Left lung (tissue), 10 donors: ENCODE results near the gene KSR2. TPM values are rescaled to one million over a fixed set of nuclear protein-coding genes. Genes with fewer than 3 reads are reported as not detected.

Source experiments
- ATAC-seq: fragments of 200-7000 bp; cut with Tn5 transposase; one replicate; pipeline ENCODE4 v1.9.1; 2020; ENCODE audit warnings: moderate library complexity
- DNase-seq, 4 donors: peaks; one replicate each; pipeline ENCODE4 v3.0.0-alpha.2; 2013 to 2020
- H3K27ac ChIP-seq, 2 donors: fragments of 200-600 bp; sonication (generic) in 1 of 2; one replicate each; pipeline versions ENCODE4 v1.5.0 to v1.8.0; 2020 to 2021
- H3K27me3 ChIP-seq, 2 donors: fragments of 200-600 bp; sonication (generic) in 1 of 2; one replicate each; pipeline versions ENCODE4 v1.5.0 to v1.8.0; 2020 to 2021
- H3K36me3 ChIP-seq, 2 donors: fragments of 200-600 bp; sonication (generic) in 1 of 2; one replicate each; pipeline versions ENCODE4 v1.5.0 to v1.8.0; 2020 to 2021
- H3K4me1 ChIP-seq, 2 donors: fragments of 200-600 bp; one replicate each; pipeline ENCODE4 v1.8.0; 2021
- H3K4me3 ChIP-seq, 2 donors: fragments of 200-600 bp; sonication (generic) in 1 of 2; one replicate each; pipeline versions ENCODE4 v1.5.0 to v1.8.0; 2020 to 2021; ENCODE audit warnings: mild to moderate bottlenecking in 1 of 2
- H3K9me3 ChIP-seq, 2 donors: fragments of 200-600 bp; sonication (generic) in 1 of 2; one replicate each; pipeline versions ENCODE4 v1.5.0 to v1.8.0; 2020 to 2021
- intact Hi-C, 2 donors: fragments of 100-400 bp; cut with DNase I; formaldehyde crosslinking; loops; one replicate each; pipeline versions ENCODE4 v1.11.2 to v1.14.2; 2022
- polyA plus RNA-seq, 6 donors: library from polyadenylated mRNA; unstranded; fragments of 120-200 nt; gene quantifications; one replicate each; pipeline ENCODE4 v1.2.1, GENCODE V29; 2013; ENCODE audit not compliant: insufficient read length in 6 of 6
- total RNA-seq, 2 donors: library from RNA; stranded (reverse); fragmentation: NEBNext Ultra II Directional; extraction: Animal tissue kit (Norgen Biotek cat#: 25700); gene quantifications; one replicate each; pipeline ENCODE4 v1.2.1, GENCODE V29; 2021
- TF ChIP-seq, protein P1 (sequence below), 2 donors: fragments of 200-600 bp; sonication (generic) in 1 of 2; IDR thresholded peaks; one replicate each; pipeline versions ENCODE4 v1.5.0 to v1.8.0; 2021; ENCODE audit warnings: antibody characterized with exemption in 2 of 2
- donor health status: DM: no; HTN: yes; CAD: no.
- donor health status: DM: no; HTN: no; CAD: no.

KSR2 gene
- total and polyA plus RNA-seq, 8 donors, result 0.28 to 1.4 (median 0.41) TPM

DNA sequence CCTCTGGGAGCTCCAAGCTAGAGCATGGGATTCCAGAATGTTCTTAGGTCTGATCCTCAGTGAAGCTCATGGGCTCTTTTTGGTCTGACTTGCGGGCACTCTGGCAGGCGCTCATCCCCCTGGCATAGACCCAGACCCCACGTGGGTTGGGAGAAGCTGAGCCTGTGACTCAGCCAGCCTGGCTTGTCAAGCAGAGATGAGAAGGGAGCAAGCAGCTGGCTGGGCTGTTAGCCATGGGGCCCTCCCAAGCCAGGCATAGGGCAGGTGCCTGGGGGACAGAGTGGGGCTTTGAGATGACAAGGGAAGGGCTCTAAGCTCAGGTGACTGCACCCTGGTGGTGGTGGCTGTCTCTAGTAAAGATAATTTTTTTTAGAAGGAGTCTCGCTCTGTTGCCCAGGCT, 527.0 kb downstream of the KSR2 start:
- Histone ChIP-seq H3K9me3 (no peaks in the 10 kb centered on the region), H3K4me1 (no peaks in the 10 kb centered on the region), H3K36me3 (no peaks in the 10 kb centered on the region), H3K27ac (no peak overlapping the region), H3K27me3 (no peaks in the 10 kb centered on the region), H3K4me3 (no peak overlapping the region)
- intact Hi-C loops, result no loop called here
- TF ChIP-seq, protein P1, sequence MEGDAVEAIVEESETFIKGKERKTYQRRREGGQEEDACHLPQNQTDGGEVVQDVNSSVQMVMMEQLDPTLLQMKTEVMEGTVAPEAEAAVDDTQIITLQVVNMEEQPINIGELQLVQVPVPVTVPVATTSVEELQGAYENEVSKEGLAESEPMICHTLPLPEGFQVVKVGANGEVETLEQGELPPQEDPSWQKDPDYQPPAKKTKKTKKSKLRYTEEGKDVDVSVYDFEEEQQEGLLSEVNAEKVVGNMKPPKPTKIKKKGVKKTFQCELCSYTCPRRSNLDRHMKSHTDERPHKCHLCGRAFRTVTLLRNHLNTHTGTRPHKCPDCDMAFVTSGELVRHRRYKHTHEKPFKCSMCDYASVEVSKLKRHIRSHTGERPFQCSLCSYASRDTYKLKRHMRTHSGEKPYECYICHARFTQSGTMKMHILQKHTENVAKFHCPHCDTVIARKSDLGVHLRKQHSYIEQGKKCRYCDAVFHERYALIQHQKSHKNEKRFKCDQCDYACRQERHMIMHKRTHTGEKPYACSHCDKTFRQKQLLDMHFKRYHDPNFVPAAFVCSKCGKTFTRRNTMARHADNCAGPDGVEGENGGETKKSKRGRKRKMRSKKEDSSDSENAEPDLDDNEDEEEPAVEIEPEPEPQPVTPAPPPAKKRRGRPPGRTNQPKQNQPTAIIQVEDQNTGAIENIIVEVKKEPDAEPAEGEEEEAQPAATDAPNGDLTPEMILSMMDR (IDR thresholded peaks at IDR 0.05), result no peak
- no peak for ATAC-seq
- peak in 1 of 4 donors; percentile 61 for DNase-seq

DNA sequence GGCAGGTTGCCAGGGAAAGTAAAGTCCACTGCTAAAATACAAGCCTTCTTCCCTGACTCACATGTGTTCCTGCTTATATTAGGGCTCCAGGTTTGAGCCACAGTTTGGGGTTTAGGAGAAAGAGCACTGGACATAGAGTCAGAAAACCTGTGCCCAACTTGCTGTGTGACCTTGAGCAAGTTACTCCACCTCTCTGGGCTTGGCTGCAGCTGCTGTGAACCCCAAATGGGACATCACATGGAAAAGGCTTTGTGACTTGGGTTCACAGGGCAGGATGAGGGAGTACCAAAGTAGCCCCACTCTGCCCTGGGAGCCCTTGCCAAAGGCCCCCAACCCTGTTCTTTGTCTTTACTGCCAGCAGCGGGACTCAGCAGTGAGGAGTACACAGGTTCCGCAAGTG, 528.4 kb downstream of the KSR2 start:
- no peaks in the 10 kb centered on the region for H3K36me3 ChIP-seq
- no peaks in the 10 kb centered on the region for H3K4me1 ChIP-seq
- ATAC-seq (no peak), DNase-seq (no peak)
- H3K4me3 ChIP-seq, result no peak overlapping the region
- H3K27ac ChIP-seq, result no peak overlapping the region
- no peaks in the 10 kb centered on the region for H3K9me3 ChIP-seq
- H3K27me3 ChIP-seq, result no peaks in the 10 kb centered on the region
- TF ChIP-seq, protein P1 (IDR thresholded peaks at IDR 0.05), result no peak
- intact Hi-C loops, result no loop called here

GRCh38 chr12:117439531-117440001, 529.2 kb downstream of the KSR2 start:
- TF ChIP-seq, protein P1 (IDR thresholded peaks at IDR 0.05), result no peak

DNA sequence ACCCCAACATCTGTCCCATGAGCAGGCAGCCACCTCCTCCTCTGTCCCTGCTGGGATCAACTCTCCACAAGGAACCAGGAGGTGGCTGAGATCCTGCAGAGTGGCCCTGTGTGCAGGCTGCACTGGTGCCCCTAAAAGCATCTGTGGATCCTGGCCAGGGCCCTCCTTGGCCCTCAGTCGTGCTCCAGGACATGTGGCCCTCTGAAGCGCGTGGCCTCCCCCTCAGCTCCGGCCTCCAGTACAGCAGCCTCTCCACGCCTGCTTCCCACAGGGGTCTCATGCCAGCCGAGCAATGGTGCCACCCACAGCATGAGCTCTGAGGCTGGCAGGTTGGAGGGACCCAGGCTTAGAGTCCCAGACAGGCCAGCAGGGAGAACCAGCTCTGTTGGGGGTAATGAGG, 530.0 kb downstream of the KSR2 start:
- H3K9me3 ChIP-seq, result no peaks in the 10 kb centered on the region
- H3K27me3 ChIP-seq, result no peaks in the 10 kb centered on the region
- TF ChIP-seq, protein P1 (IDR thresholded peaks at IDR 0.05), result no peak
- no peaks in the 10 kb centered on the region for H3K4me1 ChIP-seq
- no peak overlapping the region for H3K4me3 ChIP-seq
- DNase-seq, result no peak
- intact Hi-C loops, result no loop called here
- H3K27ac ChIP-seq, result no peak overlapping the region
- ATAC-seq, result no peak
- no peaks in the 10 kb centered on the region for H3K36me3 ChIP-seq

More at GRCh38 chr12:117439531-117440001, 529.2 kb downstream of the KSR2 start:
- DNase-seq (peak in 1 of 4 donors; percentile 65), ATAC-seq (no peak)
- Histone ChIP-seq H3K27ac (no peak overlapping the region), H3K27me3 (no peaks in the 10 kb centered on the region), H3K4me3 (no peak overlapping the region), H3K36me3 (no peaks in the 10 kb centered on the region), H3K9me3 (no peaks in the 10 kb centered on the region), H3K4me1 (no peaks in the 10 kb centered on the region)
- intact Hi-C loops, result no loop called here

DNA sequence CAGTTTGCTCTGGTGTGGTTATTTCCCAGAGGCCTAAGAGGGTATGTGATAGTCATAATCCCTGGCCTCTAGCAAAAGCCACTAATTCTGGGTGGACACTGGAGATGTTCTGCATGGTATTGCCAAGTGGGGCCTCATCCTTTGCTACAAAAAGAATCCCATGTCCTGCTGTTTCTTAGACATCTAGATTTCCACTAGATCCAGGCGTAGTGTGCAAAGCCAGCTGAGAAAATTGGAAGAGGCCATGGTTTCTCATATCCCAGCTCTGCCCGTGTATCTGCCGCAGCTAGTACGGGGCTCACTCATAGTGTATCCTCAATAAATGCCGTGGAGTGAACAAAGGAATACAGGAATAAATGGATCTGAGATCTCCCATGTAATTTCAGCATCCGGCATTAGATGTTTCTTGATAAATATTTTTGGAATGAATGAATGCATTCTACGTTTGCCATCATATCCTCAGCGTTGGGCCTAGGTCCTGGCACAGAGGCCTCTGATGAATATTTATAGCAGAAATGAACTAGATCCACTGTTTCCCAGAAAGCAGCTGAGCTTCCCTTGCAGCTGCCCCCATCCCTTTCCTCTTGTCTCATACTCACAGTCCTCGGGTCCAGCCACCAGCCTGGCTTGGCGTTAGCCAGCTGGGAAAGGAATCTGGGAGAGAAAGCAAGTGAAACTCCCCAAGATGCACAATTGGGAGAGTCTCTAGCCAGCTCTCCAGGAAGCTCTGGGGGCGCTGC, 531.1 kb downstream of the KSR2 start:
- DNase-seq (no peak), ATAC-seq (no peak)
- H3K27ac ChIP-seq, result no peak overlapping the region
- H3K9me3 ChIP-seq, result no peaks in the 10 kb centered on the region
- TF ChIP-seq, protein P1 (IDR thresholded peaks at IDR 0.05), result no peak
- no peak overlapping the region for H3K4me3 ChIP-seq
- H3K36me3 ChIP-seq, result no peaks in the 10 kb centered on the region
- H3K4me1 ChIP-seq, result no peaks in the 10 kb centered on the region
- intact Hi-C loops, result no loop called here
- no peaks in the 10 kb centered on the region for H3K27me3 ChIP-seq
